Astrocyte of the cerebellum (primary cell): Measurements from ENCODE around the gene ZSWIM3.

ENCODE experiments used
- DNase-seq: peaks from one replicate; pipeline ENCODE4 v3.0.0-alpha.2; 2011; ENCODE audit warnings: low read depth
- H3K4me3 ChIP-seq: 2 replicates; pipeline ENCODE4 v1.5.1; 2011; ENCODE audit warnings: mild to moderate bottlenecking, low read depth, low read length, moderate library complexity
- in situ Hi-C: cut with HindIII; loops from 2 replicates; pipeline ENCODE4 v1.10.0; 2017; ENCODE audit warnings: low sequenced_read_pairs
- TF ChIP-seq, protein P1 (sequence below): IDR thresholded peaks from 2 replicates; pipeline ENCODE4 v1.5.1; 2012; ENCODE audit warnings: low read length, low read depth, moderate library complexity, mild to moderate bottlenecking; ENCODE audit errors: missing control alignments

The ZSWIM3 gene

DNA sequence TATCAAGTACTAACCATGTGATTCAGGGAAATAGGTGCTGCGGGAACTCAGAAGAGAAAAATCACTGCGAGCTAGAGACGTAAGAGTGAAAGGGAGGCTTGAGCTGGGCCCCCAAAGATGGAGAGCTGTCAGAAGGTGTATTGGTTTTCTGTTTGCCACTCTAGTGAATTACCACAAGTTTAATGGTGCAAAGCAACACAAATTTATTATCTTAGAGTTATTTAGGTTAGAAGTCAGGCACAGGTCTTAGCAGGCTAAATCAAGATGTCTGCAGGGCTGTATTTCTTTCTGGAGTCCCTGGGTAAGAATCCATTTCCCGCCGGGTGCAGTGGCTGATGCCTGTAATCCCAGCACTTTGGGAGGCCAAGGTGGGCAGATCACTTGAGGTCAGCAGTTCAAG, 2.5 kb downstream of the ZSWIM3 start:
- in situ Hi-C loops, result no loop called here
- TF ChIP-seq, protein P1, sequence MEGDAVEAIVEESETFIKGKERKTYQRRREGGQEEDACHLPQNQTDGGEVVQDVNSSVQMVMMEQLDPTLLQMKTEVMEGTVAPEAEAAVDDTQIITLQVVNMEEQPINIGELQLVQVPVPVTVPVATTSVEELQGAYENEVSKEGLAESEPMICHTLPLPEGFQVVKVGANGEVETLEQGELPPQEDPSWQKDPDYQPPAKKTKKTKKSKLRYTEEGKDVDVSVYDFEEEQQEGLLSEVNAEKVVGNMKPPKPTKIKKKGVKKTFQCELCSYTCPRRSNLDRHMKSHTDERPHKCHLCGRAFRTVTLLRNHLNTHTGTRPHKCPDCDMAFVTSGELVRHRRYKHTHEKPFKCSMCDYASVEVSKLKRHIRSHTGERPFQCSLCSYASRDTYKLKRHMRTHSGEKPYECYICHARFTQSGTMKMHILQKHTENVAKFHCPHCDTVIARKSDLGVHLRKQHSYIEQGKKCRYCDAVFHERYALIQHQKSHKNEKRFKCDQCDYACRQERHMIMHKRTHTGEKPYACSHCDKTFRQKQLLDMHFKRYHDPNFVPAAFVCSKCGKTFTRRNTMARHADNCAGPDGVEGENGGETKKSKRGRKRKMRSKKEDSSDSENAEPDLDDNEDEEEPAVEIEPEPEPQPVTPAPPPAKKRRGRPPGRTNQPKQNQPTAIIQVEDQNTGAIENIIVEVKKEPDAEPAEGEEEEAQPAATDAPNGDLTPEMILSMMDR, result no peak
- no peak for DNase-seq
- H3K4me3 ChIP-seq, result no peak overlapping the region

DNA sequence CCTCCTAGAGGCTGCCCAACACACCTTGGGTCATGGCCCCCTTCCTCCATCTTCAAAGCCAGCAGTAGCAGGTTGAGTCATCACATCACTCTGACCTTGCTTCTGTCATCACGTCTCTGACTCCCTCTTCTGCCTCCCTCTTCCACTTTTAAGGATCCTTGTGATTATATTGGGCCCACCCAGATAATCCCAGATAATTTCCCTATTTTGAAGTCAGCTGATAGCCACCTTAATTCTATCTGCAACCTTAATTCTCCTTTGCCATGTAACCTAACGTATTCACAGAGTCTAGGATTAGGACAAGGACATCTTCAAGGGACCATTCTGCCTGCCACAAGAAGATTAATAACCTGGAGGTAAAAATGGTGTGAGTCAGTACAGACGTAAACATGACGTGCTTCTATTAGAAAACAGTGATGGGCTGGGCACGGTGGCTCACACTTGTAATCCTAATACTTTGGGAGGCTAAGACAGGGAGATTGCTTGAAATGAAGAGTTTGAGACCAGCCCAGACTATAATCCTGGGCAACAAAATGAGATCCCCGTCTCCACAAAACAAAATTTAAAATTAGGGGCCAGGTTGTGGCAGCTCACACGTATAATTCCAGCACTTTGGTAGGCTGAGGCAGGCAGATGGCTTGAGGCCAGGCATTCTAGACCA, 3.3 kb downstream of the ZSWIM3 start:
- TF ChIP-seq, protein P1, result no peak
- no peak overlapping the region for H3K4me3 ChIP-seq
- no peak for DNase-seq
- in situ Hi-C loops, result no loop called here

DNA sequence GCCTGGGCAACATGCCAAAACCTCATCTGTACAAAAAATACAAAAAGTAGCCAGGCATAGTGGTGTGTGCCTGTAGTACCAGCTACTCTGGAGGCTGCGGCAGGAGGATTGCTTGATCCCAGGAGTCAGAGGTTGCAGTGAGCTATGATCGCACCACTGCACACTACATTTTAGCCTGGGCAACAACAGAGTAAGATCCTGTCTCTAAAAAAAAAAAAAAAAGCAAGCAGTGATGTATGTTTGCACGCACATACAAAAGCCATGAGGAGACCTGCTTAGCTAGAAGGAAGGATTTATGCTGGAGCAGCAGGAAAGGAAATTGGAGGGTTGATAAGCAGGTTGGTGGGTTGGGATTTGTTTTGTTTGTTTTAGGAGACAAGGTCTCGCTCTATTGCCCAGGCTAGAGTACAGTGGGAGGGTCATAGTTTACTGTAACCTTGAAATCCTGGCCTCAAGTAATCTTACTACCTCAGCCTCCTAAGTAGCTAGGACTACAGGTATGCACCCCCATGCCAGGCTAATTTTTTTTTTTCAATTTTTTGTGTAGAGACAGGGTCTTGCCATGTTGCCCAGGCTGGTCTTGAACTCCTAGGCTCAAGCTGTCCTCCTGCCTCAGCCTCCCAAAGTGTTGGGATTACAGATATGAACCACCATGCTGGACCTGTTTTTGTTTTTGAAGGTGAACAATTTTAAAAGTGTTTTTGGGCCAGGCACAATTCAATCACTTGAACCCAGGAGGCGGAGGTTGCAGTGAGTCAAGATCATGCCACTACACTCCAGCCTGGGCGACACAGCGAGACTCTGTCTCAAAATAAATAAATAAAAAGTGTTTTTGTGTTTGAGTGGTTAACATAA, 4.0 kb downstream of the ZSWIM3 start:
- DNase-seq, result no peak
- in situ Hi-C loops, result no loop called here
- H3K4me3 ChIP-seq, result no peak overlapping the region
- TF ChIP-seq, protein P1, result no peak

DNA sequence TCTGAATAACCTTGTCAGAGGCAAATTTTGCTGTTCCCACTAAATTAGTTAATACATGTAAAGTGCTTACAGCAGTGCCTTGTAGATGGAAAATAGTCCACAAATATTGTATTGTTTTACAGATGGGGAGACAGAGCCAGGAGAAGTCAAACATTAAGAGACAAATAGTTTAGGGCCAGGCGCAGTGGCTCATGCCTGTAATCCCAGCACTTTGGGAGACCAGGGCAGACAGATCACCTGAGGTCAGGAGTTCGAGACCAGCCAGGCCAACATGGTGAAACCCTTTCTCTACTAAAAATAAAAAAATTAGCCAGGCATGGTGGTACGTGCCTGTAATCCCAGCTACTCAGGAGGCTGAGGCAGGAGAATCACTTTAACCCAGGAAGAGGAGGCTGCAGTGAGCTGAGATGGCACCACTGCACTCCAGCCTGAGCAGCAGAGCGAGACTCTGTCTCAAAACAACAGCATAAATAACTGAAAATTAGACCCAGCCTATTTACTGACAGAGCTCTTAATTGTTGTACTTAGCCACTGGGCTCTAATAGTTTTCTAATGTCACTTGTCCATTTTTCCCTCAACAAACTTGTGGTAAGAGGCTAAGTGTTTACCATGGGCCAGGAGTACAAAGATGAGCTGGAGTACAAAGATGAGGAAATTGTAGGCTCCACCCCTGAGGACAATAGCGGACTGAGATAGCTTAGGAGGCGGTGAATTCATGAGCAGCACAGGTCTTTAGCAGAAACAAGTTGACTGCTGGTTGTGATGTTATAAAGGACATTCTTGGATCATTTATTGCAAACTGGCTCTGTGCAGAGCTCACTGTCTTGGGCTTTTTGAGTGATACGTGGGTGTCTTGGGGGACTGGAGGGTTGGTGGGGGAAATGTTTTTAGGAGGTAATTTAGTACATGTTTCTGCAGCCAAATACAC, 6.4 kb downstream of the ZSWIM3 start:
- TF ChIP-seq, protein P1, result no peak
- DNase-seq, result no peak
- H3K4me3 ChIP-seq, result no peak overlapping the region
- in situ Hi-C loops, result no loop called here

DNA sequence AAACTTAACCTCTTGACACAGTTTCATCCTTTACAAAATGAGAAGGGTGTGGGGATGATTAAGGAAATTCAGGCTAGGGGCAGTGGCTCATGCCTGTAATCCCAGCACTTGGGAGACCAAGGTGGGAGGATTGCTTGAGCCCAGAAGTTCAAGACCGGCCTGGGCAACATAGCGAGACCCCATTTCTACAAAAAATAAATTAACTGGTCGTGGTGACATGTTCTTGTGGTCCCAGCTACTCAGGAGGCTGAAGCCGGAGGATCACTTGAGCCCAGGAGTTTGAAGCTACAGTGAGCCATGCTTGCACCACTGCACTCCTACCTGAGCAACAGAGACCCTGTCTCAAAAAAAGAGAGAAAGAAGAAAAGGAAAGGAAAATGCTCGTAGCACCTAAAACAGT, 9.0 kb downstream of the ZSWIM3 start:
- H3K4me3 ChIP-seq, result no peak overlapping the region
- no peak for DNase-seq
- TF ChIP-seq, protein P1, result no peak
- in situ Hi-C loops, result no loop called here
